ENCODE results near the gene DNAJB5.

Gene DNAJB5

GRCh38 chr9:34985311-34985899 lies 4.1 kb upstream of the DNAJB5 start:
- DNase-seq: no peak

- peak; percentile 20 for DNase-seq
Measured at GRCh38 chr9:34986540-34987047, 3.0 kb upstream of the DNAJB5 start.

- DNase-seq: no peak
Measured at GRCh38 chr9:34987160-34987901, 2.2 kb upstream of the DNAJB5 start.

GRCh38 chr9:34988218-34989002 lies 1.1 kb upstream of the DNAJB5 start:
- DNase-seq: no peak

GRCh38 chr9:34989946-34990635 lies 546 bp downstream of the DNAJB5 start:
- no peak for DNase-seq

GRCh38 chr9:34990908-34991606 lies 1.5 kb downstream of the DNAJB5 start:
- DNase-seq: no peak

GRCh38 chr9:34991607-34992375 lies 2.2 kb downstream of the DNAJB5 start:
- no peak for DNase-seq

GRCh38 chr9:34992376-34992951 lies 2.9 kb downstream of the DNAJB5 start:
- no peak for DNase-seq

GRCh38 chr9:34993502-34994259 lies 4.1 kb downstream of the DNAJB5 start:
- no peak for DNase-seq

GRCh38 chr9:34994260-34994899 lies 4.8 kb downstream of the DNAJB5 start:
- DNase-seq: no peak

- no peak for DNase-seq
Measured at GRCh38 chr9:34994900-34995669, 5.5 kb downstream of the DNAJB5 start.

- DNase-seq: no peak
Measured at GRCh38 chr9:34995670-34996060, 6.1 kb downstream of the DNAJB5 start.

- no peak for DNase-seq
Measured at GRCh38 chr9:34996181-34996904, 6.8 kb downstream of the DNAJB5 start.

- no peak for DNase-seq
Measured at GRCh38 chr9:34996905-34997279, 7.3 kb downstream of the DNAJB5 start.

GRCh38 chr9:34997379-34997781 lies 7.8 kb downstream of the DNAJB5 start:
- DNase-seq: no peak

- no peak for DNase-seq
Measured at GRCh38 chr9:34998266-34998665, 8.7 kb downstream of the DNAJB5 start.

- DNase-seq: no peak
Measured at GRCh38 chr9:34999576-34999975, 10.0 kb downstream of the DNAJB5 start.

- DNase-seq: no peak
Measured at GRCh38 chr9:35000535-35001284, 11.2 kb downstream of the DNAJB5 start.

Measured in SIG-M5 (cell line).